Nephron (organoid): ENCODE results near the gene KCTD7.

Source experiments
- H3K27ac Mint-ChIP-seq, 3 experiments: 2 replicates each; pipeline ENCODE4 v1.8.0; 2020; ENCODE audit warnings: mixed read lengths in 3 of 3, mild to moderate bottlenecking in 2 of 3, moderate library complexity in 1 of 3
- H3K27me3 Mint-ChIP-seq: 2 replicates; pipeline ENCODE4 v1.8.0; 2021; ENCODE audit warnings: low read depth, mild to moderate bottlenecking, moderate library complexity, mixed read lengths
- H3K36me3 Mint-ChIP-seq: 2 replicates; pipeline ENCODE4 v1.8.0; 2020; ENCODE audit warnings: low read depth, mixed read lengths
- H3K4me1 Mint-ChIP-seq: 2 replicates; pipeline ENCODE4 v1.8.0; 2020; ENCODE audit warnings: mixed read lengths
- H3K4me3 Mint-ChIP-seq, 3 experiments: 2 replicates each; pipeline ENCODE4 v1.8.0; 2020; ENCODE audit warnings: mild to moderate bottlenecking in 3 of 3, mixed read lengths in 3 of 3, moderate library complexity in 2 of 3
- H3K9me3 Mint-ChIP-seq: 2 replicates; pipeline ENCODE4 v1.8.0; 2020; ENCODE audit warnings: mixed read lengths
- CTCF ChIP-seq, 3 experiments: fragments of 200-600 bp; sonication (generic); IDR thresholded peaks; one replicate each; pipeline ENCODE4 v1.5.0; 2021; ENCODE audit warnings: antibody characterized with exemption in 3 of 3; ENCODE audit not compliant: unreplicated experiment in 3 of 3

The KCTD7 gene

GRCh38 chr7:66657798-66658197, 29.1 kb downstream of the KCTD7 start:
- H3K4me3 Mint-ChIP-seq, result no peak overlapping the region
- no peak overlapping the region for H3K27ac Mint-ChIP-seq
- peaks cover 24% of the 10 kb centered on the region for H3K36me3 Mint-ChIP-seq
- no peak for TF ChIP-seq CTCF (IDR thresholded peaks at IDR 0.05; ENCODE audit: unreplicated experiment in 3 of 3)
- no peaks in the 10 kb centered on the region for H3K9me3 Mint-ChIP-seq
- H3K4me1 Mint-ChIP-seq, result peaks cover 6% of the 10 kb centered on the region
- no peaks in the 10 kb centered on the region for H3K27me3 Mint-ChIP-seq

- H3K4me1 Mint-ChIP-seq, result no peaks in the 10 kb centered on the region
- no peak overlapping the region for H3K4me3 Mint-ChIP-seq
- TF ChIP-seq CTCF (IDR thresholded peaks at IDR 0.05; ENCODE audit: unreplicated experiment in 3 of 3), result no peak
- no peaks in the 10 kb centered on the region for H3K27me3 Mint-ChIP-seq
- H3K9me3 Mint-ChIP-seq, result no peaks in the 10 kb centered on the region
- no peak overlapping the region for H3K27ac Mint-ChIP-seq
- H3K36me3 Mint-ChIP-seq, result peaks cover 20% of the 10 kb centered on the region
Measured at GRCh38 chr7:66662646-66663264, 34.1 kb downstream of the KCTD7 start.

GRCh38 chr7:66664590-66665293, 36.1 kb downstream of the KCTD7 start:
- TF ChIP-seq CTCF (IDR thresholded peaks at IDR 0.05; ENCODE audit: unreplicated experiment in 3 of 3), result no peak
- Mint-ChIP-seq H3K27ac (no peak overlapping the region), H3K27me3 (no peaks in the 10 kb centered on the region), H3K36me3 (peaks cover 17% of the 10 kb centered on the region), H3K9me3 (no peaks in the 10 kb centered on the region), H3K4me1 (no peaks in the 10 kb centered on the region), H3K4me3 (no peak overlapping the region)

- no peak overlapping the region for H3K4me3 Mint-ChIP-seq
- H3K4me1 Mint-ChIP-seq, result no peaks in the 10 kb centered on the region
- no peaks in the 10 kb centered on the region for H3K9me3 Mint-ChIP-seq
- H3K27me3 Mint-ChIP-seq, result no peaks in the 10 kb centered on the region
- peaks cover 20% of the 10 kb centered on the region for H3K36me3 Mint-ChIP-seq
- TF ChIP-seq CTCF (IDR thresholded peaks at IDR 0.05; ENCODE audit: unreplicated experiment in 3 of 3), result no peak
- no peak overlapping the region for H3K27ac Mint-ChIP-seq
Measured at GRCh38 chr7:66666313-66666952, 37.8 kb downstream of the KCTD7 start.

- Mint-ChIP-seq H3K36me3 (peaks cover 20% of the 10 kb centered on the region), H3K27ac (no peak overlapping the region), H3K9me3 (no peaks in the 10 kb centered on the region), H3K27me3 (no peaks in the 10 kb centered on the region), H3K4me3 (no peak overlapping the region), H3K4me1 (no peaks in the 10 kb centered on the region)
- no peak for TF ChIP-seq CTCF (IDR thresholded peaks at IDR 0.05; ENCODE audit: unreplicated experiment in 3 of 3)
Measured at GRCh38 chr7:66667023-66667728, 38.5 kb downstream of the KCTD7 start.
